SKM-1 (cell line): ENCODE data around the gene GTF2F1.
A peak's percentile ranks its signal among the peaks of the same experiment; 100 is the strongest.
"Not testable (repeated sequence)": the region's sequence is repeated elsewhere in the genome, so short reads cannot be mapped to it uniquely, and the experiment has no call there.

Experiments
- DNase-seq: peaks from one replicate; lab custom pipeline; 2025; ENCODE audit not compliant: unreplicated experiment; lab: John Stamatoyannopoulos, UW

The GTF2F1 gene

DNA sequence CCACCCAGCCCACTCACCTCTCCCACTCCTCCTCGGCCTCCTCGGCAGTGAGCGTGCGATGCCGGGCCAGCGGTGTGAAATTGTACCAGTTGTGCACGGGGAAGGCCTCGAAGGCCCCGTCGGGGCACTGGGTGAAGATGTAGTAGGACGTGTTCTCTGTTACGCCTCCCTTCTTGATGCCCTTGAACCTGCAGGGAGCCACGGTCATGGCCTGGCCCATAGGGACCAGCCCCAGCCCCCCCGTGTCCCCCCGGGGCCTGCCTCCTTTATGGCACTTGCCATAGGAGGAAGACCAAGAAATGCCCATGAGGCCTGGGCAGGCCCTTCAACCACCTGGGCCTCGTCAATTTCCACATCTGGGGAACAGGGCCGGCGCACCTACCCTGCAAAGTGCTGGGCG lies 5.6 kb downstream of the GTF2F1 start:
- no peak for DNase-seq

DNA sequence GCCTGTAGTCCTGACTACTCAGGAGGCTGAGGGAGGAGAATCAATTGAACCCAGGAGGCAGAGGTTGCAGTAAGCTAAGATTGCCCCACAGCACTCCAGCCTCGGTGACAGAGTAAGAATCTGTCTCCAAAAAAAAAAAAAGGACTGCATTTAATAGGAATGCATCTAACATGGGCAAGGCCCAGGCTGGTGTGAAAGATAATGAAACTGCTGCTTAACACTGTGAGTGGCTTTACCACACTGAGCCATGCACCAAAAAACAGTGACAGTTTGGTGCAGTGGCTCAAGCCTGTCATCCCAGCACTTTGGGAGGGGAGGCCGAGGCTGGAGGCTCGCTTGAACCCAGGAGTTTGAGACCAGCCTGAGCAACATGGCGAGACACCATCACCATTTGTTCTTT lies 8.6 kb downstream of the GTF2F1 start:
- DNase-seq, result no peak

DNA sequence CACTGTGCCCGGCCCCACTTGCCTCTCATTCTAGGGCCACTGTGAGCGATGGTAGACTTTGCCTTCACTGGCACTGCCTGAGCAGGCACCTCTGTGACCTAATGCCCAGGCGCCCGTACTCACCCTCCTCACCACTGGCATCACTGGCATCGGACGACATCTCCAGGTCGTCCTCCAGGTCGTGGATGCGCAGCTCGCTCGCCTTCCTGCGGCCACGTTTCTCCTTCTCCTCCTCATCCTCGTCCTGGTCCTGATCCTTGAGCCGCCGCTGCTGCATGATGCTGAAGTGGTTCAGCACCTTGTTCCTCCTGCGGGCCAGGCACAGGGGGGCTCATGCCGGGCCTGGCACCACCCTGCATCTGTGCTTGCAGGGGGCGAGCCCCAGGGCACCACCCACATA lies 9.8 kb downstream of the GTF2F1 start:
- no peak for DNase-seq

DNA sequence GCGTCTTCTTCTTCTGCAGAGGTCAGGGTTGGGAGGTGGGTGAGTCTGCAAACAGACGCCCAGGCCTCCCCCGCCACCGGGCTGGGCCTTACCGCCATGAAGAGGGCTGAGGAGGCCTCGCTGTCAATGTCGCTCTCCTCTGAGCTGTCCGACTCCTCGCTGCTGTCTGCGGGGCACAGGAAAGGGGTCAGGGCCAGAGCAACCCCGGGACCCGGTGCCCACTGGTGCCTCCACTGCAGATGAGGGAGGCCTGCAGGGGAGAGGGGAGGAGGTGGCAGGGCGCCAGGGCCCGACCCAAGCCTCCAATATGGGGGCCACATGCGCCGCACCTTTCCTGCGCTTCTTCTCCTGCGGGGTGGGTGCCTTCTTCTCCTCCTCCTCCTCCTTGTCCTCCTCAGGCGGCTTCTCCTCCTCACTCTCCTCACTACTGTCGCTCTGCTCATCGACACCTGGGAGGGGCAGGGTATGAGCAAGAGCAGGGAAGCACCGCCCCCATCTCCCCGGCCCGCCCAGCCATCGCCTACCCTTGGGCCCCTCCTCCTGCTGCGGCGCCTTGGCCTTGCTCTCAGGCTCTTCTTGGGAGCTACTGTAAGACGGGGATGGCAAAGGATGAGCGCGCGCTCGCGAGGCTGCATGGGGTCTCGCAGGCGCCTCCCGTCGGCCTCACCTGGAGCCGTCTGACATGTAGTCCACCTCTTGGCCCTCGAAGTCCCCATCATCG lies 11.8 kb downstream of the GTF2F1 start:
- no peak for DNase-seq

DNA sequence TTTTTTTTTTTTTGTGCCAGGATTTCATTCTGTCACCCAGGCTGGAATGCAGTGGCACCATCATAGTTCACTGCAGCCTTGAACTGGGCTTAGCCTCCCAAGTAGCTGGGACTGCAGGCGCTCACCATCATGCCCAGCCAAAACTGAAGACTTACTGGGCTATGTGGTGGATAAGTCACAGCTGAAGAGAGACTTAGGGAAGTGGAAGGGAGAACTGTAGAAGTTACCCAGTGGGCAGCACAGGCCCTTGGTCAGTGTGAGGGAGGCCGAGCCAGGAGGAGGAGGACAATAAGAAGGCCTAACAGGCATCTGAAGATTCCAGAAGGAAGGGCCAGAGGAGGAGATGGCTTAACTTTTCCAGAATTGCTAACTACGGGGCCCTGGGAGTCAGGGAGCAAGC lies 13.2 kb downstream of the GTF2F1 start:
- DNase-seq, result no peak

DNA sequence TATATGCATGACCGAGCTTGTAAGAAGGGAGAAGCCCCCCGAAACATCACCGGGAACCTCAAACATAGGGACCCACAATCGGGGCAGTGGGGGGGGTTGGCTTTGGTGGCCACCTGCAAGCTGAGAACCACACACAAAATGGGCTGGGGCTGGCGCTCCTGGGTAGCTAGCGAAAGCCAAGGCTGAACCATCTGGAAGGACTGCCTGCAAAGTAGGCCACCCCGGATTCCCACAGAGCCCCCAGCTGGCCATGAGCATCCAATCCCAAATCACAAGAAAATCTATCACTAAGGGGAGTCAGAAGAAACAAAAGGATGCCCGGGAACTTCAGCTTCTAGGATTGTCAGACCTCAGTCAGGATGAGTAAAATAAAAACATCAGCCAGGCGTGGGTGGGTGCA lies 14.5 kb downstream of the GTF2F1 start:
- no peak for DNase-seq

DNA sequence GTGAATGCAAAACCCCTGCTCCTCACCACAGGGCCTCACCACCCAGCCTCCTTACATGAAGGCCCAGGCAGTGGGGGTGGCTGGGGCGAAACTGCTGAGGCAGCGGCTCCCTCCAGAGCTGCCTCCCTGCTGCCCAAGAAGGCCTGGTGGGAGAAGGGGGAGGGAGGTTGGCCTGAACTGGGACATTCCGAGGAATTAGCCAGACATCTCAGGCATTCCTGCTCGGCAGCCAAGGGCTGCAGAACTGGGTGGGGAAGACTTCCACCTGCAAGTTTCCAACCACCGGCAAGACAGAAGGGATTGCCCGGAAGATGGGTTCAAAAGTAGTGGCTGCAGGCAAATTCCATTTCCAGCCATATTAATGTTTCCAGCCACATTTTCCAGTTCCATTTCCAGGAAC lies 14.9 kb downstream of the GTF2F1 start:
- no peak for DNase-seq

DNA sequence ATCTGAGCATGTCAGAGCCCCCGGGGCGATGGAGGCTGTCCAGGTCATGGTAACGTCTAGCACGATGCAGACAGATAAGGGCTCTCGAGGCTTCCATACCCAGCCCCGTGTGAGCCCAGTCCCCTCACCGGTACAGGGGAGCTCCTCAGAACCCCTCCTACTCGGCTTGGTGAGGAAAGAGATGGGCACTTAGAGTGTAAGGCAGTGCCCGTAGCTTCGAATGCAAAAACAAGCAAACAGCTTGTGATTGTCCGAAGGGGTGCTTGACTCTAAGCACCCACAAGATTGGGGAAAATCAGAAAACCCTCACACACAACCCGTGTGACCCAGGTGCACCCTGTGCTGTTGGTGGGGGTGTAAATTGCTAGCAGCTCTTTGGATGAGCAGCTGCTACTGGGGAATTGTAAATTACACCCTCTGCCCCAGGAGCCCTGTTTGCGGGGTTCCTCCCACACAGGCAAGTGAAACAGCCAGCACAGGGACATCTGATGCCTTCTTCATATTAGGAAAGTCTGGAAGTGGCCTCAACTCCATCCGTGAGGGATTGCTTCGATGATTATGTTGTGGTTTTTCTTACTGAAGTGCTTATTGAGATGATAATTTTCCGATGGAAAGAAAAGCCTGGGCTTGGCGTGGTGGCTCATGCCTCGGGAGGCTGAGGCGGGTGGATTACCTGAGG lies 16.3 kb downstream of the GTF2F1 start:
- no peak for DNase-seq

DNA sequence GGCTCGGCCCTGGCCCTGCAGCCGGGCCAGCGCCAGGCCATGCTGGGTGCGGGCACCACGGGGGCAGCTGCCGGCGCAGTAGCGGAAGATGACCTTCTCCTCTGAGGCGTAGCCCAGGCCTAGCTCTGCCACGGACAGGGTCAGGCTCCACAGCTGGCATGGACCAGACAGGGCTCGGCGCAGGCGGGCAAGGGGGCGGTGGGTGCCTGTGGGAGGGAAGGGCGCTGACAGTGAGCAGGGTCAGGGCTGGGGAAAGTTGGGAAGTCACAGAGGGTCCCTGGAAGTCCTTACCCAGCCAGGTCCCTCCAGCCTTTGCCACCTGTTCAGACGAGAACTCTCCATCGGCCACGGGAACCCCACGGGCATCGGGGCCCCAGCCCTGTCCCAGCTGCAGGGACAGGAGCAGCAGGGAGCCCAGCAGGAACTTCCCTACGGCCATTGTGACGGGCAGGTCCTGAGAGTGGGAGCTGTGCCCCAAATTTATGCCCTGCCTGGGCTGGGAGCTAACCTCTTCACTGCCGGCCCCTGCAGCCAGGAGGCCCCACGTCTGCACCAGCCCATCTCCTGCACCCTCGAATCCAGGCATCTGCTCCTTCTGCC lies 17.5 kb downstream of the GTF2F1 start, which contains the start of gene PSPN:
PSPN (minus strand) TSS at position 523 of the 600 bp plus-strand sequence; CDS start at position 439, 84 bp downstream.
- no peak for DNase-seq

DNA sequence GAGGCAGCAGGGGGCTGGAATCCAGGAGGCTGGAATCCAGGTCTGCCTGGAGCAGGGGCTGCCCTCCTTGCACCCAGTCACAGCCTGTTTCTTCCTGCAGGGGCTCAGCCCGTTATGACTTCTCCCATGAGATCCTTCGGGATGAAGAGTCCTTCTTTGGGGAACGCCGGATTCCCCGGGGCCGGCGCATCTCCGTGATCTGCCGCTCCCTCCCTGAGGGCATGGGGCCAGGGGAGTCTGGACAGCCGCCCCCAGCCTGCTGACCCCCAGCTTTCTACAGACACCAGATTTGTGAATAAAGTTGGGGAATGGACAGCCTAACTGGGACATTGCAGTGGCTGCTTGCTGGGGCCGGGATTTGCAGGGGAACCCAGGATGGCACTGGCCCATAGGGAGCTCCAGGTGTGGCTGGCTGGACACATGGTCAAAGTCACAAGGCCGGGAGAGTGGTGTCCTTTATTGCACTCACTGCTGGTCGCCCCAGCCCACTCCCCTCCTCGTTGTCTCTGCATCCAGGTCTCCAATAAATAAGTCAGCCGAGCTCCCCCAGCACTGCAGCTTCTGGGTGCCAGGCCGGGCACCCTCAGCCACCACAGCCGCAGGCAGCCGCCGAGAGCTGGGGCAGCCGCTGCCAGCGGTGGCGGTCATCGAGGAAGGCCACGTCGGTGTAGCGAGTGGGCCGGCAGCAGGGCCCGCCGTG lies 18.1 kb downstream of the GTF2F1 start:
- DNase-seq, result no peak

DNA sequence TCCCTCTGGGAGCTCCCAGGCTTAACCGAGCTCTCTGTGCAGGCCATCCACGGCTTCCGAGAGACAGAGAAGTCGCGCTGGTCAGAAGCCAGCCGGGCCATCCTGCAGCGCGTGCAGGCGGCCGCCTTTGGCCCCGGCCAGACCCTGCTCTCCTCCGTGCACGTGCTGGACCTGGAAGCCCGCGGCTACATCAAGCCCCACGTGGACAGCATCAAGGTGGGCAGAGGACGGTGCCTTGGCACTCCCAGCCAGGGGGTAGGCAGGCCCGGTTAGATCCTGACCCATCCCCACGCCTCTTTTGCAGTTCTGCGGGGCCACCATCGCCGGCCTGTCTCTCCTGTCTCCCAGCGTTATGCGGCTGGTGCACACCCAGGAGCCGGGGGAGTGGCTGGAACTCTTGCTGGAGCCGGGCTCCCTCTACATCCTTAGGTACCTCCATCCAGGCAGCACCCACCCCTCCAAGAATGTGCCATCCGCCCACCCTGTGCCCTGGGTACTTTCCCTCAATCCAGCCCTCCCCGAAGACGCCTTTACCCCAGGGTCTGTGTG lies 18.7 kb downstream of the GTF2F1 start:
- no peak for DNase-seq

DNA sequence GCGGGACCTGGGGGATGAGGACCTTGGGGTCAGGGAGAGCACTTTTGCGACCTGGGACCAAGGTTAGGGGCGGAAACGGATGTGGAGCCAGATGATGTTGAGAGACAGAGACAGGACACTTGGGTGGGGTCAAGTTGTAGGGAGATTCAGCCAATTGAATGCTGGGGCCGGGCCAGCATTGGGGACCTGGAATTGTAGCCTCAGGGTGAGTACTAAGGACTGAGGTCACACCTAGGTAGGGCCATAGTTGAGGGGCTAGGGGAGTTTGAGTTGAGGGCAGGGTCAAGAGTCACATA lies 19.2 kb downstream of the GTF2F1 start:
- no peak for DNase-seq

DNA sequence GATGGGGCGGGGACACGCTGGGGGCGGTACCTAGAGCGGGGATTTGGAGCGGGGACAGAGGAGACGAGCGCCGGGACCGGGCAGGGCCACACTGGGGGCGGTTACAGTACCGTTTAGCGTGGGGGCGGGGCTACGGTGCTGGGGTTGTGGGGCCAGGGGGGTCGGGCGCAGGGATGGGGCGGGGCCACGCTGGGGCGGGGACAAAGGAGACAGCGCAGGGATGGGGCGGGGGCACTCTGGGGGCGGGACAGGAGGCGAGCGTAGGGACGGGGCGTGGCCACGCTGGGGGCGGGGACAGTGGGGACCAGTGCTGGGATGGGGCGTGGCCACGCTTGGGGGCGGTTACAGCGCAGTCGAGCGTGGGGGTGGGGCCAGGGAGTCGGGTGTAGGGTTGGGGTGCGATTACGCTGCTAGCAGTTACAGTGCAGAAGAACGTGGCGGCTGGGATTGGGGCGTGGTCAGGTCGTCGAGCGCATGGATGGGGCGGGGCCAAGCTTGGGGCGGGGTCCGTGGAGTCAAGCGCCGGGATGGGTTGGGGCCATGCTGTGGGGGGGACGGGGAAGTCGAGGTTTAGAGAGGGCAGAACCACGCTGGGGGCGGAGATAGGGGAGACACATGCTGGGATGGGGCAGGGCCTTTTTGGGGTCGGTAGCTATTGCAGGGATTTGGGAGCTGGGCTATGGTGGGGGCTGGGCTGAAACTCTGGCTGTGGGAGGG lies 19.7 kb downstream of the GTF2F1 start:
- DNase-seq, result peak; percentile 97

DNA sequence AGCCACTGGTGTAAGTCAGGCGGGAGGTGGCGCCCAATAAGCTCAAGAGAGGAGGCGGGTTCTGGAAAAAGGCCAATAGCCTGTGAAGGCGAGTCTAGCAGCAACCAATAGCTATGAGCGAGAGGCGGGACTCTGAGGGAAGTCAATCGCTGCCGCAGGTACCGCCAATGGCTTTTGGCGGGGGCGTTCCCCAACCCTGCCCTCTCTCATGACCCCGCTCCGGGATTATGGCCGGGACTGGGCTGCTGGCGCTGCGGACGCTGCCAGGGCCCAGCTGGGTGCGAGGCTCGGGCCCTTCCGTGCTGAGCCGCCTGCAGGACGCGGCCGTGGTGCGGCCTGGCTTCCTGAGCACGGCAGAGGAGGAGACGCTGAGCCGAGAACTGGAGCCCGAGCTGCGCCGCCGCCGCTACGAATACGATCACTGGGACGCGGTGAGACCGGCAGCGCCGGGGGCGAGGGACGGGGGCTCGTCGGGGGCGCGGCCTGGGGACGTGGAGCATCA lies 20.3 kb downstream of the GTF2F1 start, which contains the start of gene ALKBH7:
ALKBH7 (plus strand) TSS at position 201 of the 502 bp plus-strand sequence; CDS start at position 228, 27 bp downstream.
- DNase-seq, result peak; percentile 96

DNA sequence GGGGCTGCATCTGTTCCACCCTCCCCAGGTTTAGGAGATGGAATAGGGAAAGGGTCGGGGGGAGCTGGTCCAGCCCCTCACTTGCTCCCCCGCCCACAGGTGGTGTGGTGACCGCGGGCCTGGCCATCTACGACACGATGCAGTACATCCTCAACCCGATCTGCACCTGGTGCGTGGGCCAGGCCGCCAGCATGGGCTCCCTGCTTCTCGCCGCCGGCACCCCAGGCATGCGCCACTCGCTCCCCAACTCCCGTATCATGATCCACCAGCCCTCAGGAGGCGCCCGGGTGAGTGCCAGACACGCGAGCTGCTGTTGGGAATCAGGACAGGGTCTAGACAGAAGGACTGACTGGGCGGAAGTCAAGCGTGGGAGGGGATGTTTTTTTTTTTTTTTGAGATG lies 28.6 kb downstream of the GTF2F1 start:
- DNase-seq, result no peak

DNA sequence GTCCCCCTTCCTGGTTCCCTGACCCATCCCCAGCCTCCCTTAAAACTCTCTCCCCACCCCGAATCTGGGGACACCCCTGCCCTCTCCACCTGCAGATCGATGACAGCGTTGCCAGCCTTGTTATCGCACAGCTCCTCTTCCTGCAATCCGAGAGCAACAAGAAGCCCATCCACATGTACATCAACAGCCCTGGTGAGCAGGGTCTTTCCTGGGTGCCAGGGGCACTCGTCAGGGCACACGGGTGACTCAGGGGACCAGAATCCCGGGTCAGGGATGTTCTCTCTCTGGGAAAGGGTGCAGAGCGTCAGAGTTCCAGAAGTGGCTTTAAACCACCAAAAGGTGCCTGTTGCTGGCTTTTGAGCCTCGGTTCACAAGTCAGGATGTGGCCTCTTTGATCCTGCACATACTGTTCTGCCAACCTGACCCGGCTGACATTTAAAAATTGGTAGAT lies 30.6 kb downstream of the GTF2F1 start:
- DNase-seq, result no peak

DNA sequence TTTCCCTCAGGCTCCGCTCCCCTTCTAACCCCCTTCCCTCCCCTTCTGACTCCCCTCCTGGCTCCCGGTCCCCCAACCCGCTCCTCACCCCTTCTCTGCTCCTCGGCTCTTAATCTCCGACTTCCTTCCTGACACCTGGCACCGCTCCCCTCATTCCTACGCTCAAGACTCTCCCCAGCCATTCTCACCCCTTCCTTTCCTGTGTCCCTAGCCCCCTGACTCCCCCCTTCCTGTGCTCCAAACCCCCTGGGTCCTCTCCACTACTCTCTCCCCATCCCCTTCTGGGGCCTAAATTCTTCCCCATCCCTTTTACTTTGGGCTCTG lies 31.0 kb downstream of the GTF2F1 start:
- DNase-seq, result no peak

DNA sequence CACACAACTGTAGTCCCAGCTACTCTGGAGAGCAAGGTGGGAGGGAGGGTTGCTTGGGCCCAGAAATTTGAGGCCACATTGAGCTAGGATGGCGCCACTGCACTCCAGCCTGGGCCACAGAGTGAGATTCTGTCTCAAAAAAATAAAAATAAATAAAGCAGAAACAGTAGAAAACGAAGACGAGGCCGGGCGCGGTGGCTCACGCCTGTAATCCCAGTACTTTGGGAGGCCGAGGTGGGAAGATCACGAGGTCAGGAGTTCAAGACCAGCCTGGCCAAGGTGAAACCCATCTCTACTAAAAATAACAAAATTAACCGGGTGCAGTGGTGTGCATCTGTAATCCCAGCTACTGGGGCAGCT lies 32.1 kb downstream of the GTF2F1 start:
- DNase-seq, result not testable (repeated sequence)

DNA sequence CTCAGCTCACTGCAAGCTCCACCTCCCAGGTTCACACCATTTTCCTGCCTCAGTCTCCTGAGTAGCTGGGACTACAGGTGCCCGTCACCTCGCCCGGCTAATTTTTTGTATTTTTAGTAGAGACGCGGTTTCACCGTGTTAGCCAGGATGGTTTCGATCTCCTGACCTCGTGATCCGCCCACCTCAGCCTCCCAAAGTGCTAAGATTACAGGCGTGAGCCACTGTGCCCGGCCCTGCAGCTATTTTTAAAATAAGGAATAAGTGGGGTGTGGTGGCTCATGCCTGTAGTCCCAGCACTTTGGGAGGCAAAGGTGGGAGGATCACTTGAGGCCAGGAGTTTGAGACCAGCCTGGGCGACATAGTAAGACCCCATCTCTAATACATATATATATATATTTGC lies 32.5 kb downstream of the GTF2F1 start:
- not testable (repeated sequence) for DNase-seq

DNA sequence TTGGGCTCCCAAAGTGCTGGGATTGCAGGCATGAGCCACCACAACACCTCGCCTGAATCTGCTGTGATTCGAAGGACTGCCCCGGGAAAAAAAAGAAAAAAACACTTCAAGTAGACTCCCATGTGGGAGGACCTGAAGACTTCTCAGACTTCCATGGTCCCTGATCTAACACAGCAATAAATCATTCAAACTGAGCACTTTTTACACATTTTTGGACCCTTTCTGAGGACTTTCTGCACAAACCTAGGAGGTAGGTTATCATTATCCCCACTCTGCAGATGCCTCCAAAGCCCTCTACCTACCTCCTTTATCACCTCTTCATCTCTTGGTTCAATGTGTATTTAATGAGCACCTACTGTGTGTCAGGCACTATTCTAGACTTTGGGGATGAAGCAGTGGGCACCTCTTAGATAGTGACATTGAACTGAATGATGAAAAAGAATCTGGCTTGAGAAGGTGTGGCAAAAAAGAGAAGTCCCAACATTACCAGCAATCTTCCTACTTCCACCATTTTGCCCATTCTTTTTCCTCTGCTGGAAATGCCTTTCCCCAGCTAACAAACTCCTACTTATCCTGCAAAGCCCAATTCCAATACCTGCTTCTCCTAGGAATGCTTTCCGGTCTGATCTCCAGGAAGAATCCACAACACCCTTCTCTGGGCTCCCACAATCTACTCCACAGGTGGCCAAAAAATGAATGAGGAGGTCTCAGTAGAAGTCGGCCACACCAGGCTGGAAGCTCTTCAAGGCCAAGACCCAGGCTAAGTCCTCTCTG lies 33.2 kb downstream of the GTF2F1 start:
- no peak for DNase-seq
